Panc1 (cell line): ENCODE results near the gene PALD1. TPM values are rescaled to one million over a fixed set of nuclear protein-coding genes. Genes with fewer than 3 reads are reported as not detected.

Experiments
- ATAC-seq: fragments of 200-7000 bp; cut with Tn5 transposase; 2 replicates; pipeline ENCODE4 v1.9.1; 2020; ENCODE audit warnings: mild to moderate bottlenecking, moderate library complexity
- BruUV-seq: library from RNA; stranded (reverse); fragments of 400-500 nt; replicated peaks from 2 replicates; lab custom pipeline; 2021; lab: Mats Ljungman, UMichigan
- CTCF ChIA-PET: fragments of 300-600 bp; sonication (Branson Sonifier 250); formaldehyde crosslinking; loops from one replicate; lab custom pipeline; 2022; ENCODE audit warnings: antibody characterized with exemption; lab: Charles Lee
- POLR2A ChIA-PET: fragments of 300-600 bp; sonication (Branson Sonifier 250); formaldehyde crosslinking; loops from one replicate; lab custom pipeline; 2022; ENCODE audit warnings: antibody characterized with exemption; lab: Charles Lee
- DNase-seq: peaks from one replicate; pipeline ENCODE4 v3.0.0-alpha.2; 2010; ENCODE audit warnings: low read depth, low spot score
- H3K27ac ChIP-seq: 2 replicates; pipeline ENCODE4 v1.5.1; 2011; ENCODE audit warnings: mild to moderate bottlenecking, low read length, inconsistent platforms
- H3K27me3 ChIP-seq: fragments of 200-500 bp; sonication (Bioruptor generic); 2 replicates; pipeline ENCODE4 v1.6.0; 2014; ENCODE audit warnings: low read length, inconsistent platforms; ENCODE audit not compliant: control insufficient read depth, insufficient read depth
- H3K36me3 ChIP-seq: fragments of 200-500 bp; sonication (Bioruptor generic); 2 replicates; pipeline ENCODE4 v1.5.1; 2014; ENCODE audit warnings: inconsistent platforms, mild to moderate bottlenecking, low read length, moderate library complexity; ENCODE audit not compliant: control insufficient read depth, insufficient read depth
- H3K4me1 ChIP-seq: 2 replicates; pipeline ENCODE4 v1.5.1; 2011; ENCODE audit warnings: inconsistent platforms, mild to moderate bottlenecking, low read length, moderate library complexity; ENCODE audit not compliant: control insufficient read depth, insufficient read depth
- H3K4me3 ChIP-seq, 2 experiments: 2 replicates each; pipeline ENCODE4 v1.5.1; 2011 to 2012; ENCODE audit warnings: low read depth in 2 of 2, low read length in 2 of 2, mild to moderate bottlenecking in 2 of 2, inconsistent platforms in 1 of 2, moderate library complexity in 1 of 2
- H3K9me3 ChIP-seq: fragments of 200-500 bp; sonication (Bioruptor generic); 2 replicates; pipeline ENCODE4 v1.5.1; 2014; ENCODE audit warnings: low read depth, mild to moderate bottlenecking, inconsistent platforms, low read length, moderate library complexity; ENCODE audit not compliant: control insufficient read depth, insufficient read depth
- CTCF ChIP-seq: fragments of 450-650 bp; IDR thresholded peaks from 2 replicates; pipeline ENCODE4 v1.5.1; 2017; ENCODE audit warnings: mild to moderate bottlenecking
- POLR2AphosphoS5 ChIP-seq: IDR thresholded peaks from 2 replicates; pipeline ENCODE4 v1.6.1; 2012; ENCODE audit warnings: mild to moderate bottlenecking, low read depth, low read length, moderate library complexity
- SIN3A ChIP-seq: IDR thresholded peaks from 2 replicates; pipeline ENCODE4 v1.6.1; 2012; ENCODE audit warnings: low read depth, mild to moderate bottlenecking, low read length, moderate library complexity, borderline replicate concordance; ENCODE audit not compliant: insufficient read depth
- TCF7L2 ChIP-seq: IDR thresholded peaks from 2 replicates; pipeline ENCODE4 v1.6.1; 2011; ENCODE audit warnings: mild to moderate bottlenecking, low read depth, low read length, inconsistent platforms
- in situ Hi-C: cut with HindIII; loops from 2 replicates; pipeline ENCODE4 v1.10.0; 2016; ENCODE audit warnings: low sequenced_read_pairs, low pct_unique_long_range_greater_than_20kb
- intact Hi-C: fragments of 100-400 bp; cut with micrococcal nuclease; formaldehyde crosslinking; loops from one replicate; pipeline ENCODE4 v1.10.0; 2022; ENCODE audit not compliant: unreplicated experiment
- total RNA-seq: library from RNA; stranded (reverse); gene quantifications from one replicate; pipeline ENCODE4 v1.2.1, GENCODE V29; 2021; ENCODE audit not compliant: unreplicated experiment
- TF ChIP-seq, protein P1 (sequence below), 2 experiments: IDR thresholded peaks; 2 replicates each; pipeline ENCODE4 v1.6.1; 2011 to 2012; ENCODE audit warnings: low read depth in 2 of 2, control low read depth in 1 of 2, low read length in 1 of 2, mild to moderate bottlenecking in 1 of 2, moderate library complexity in 1 of 2; ENCODE audit not compliant: insufficient read depth in 1 of 2

Gene PALD1
- total RNA-seq, 1 experiment from 2014 or later = 3.0 TPM

GRCh38 chr10:70605161-70605560 lies 126.6 kb downstream of the PALD1 start:
- H3K27ac ChIP-seq = no peak overlapping the region
- no TSS peak for BruUV-seq
- H3K36me3 ChIP-seq = no peaks in the 10 kb centered on the region
- no peaks in the 10 kb centered on the region for H3K9me3 ChIP-seq
- CTCF ChIA-PET = no interaction called here
- ATAC-seq (no peak), DNase-seq (no peak)
- TF ChIP-seq CTCF = no peak
- TF ChIP-seq SIN3A = no peak
- TF ChIP-seq, protein P1, sequence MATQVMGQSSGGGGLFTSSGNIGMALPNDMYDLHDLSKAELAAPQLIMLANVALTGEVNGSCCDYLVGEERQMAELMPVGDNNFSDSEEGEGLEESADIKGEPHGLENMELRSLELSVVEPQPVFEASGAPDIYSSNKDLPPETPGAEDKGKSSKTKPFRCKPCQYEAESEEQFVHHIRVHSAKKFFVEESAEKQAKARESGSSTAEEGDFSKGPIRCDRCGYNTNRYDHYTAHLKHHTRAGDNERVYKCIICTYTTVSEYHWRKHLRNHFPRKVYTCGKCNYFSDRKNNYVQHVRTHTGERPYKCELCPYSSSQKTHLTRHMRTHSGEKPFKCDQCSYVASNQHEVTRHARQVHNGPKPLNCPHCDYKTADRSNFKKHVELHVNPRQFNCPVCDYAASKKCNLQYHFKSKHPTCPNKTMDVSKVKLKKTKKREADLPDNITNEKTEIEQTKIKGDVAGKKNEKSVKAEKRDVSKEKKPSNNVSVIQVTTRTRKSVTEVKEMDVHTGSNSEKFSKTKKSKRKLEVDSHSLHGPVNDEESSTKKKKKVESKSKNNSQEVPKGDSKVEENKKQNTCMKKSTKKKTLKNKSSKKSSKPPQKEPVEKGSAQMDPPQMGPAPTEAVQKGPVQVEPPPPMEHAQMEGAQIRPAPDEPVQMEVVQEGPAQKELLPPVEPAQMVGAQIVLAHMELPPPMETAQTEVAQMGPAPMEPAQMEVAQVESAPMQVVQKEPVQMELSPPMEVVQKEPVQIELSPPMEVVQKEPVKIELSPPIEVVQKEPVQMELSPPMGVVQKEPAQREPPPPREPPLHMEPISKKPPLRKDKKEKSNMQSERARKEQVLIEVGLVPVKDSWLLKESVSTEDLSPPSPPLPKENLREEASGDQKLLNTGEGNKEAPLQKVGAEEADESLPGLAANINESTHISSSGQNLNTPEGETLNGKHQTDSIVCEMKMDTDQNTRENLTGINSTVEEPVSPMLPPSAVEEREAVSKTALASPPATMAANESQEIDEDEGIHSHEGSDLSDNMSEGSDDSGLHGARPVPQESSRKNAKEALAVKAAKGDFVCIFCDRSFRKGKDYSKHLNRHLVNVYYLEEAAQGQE (IDR thresholded peaks at IDR 0.05; ENCODE audit: insufficient read depth in 1 of 2, low read depth in 2 of 2, low read length in 1 of 2) = no peak
- no peak for TF ChIP-seq TCF7L2
- TF ChIP-seq POLR2AphosphoS5 = no peak
- in situ Hi-C loops (no loop called here), intact Hi-C loops (no loop called here)
- POLR2A ChIA-PET = no interaction called here
- H3K27me3 ChIP-seq = no peaks in the 10 kb centered on the region
- no peak overlapping the region for H3K4me3 ChIP-seq
- H3K4me1 ChIP-seq = no peaks in the 10 kb centered on the region

- DNase-seq = no peak
- POLR2A ChIA-PET = no interaction called here
- Histone ChIP-seq H3K27me3 (no peaks in the 10 kb centered on the region), H3K36me3 (no peaks in the 10 kb centered on the region), H3K4me3 (no peak overlapping the region), H3K27ac (no peak overlapping the region), H3K9me3 (no peaks in the 10 kb centered on the region), H3K4me1 (no peaks in the 10 kb centered on the region)
- CTCF ChIA-PET = no interaction called here
- no peak for TF ChIP-seq POLR2AphosphoS5
- no peak for TF ChIP-seq TCF7L2
- TF ChIP-seq, protein P1 (IDR thresholded peaks at IDR 0.05; ENCODE audit: insufficient read depth in 1 of 2, low read depth in 2 of 2, low read length in 1 of 2) = no peak
- TF ChIP-seq SIN3A = no peak
- no peak for TF ChIP-seq CTCF
- in situ Hi-C loops (no loop called here), intact Hi-C loops (no loop called here)
- no TSS peak for BruUV-seq
- ATAC-seq = no peak
Observed at GRCh38 chr10:70607936-70608335, 129.4 kb downstream of the PALD1 start.
